DND-41 (cell line): ENCODE measurements around the gene PCNX1.

Source experiments
- ATAC-seq: fragments of 200-7000 bp; cut with Tn5 transposase; 3 replicates; pipeline ENCODE4 v1.9.1; 2021; ENCODE audit warnings: low read depth; ENCODE audit not compliant: insufficient read depth
- DNase-seq: peaks from one replicate; pipeline ENCODE4 v3.0.0-alpha.2; 2020
- H2AFZ ChIP-seq: 2 replicates; pipeline ENCODE4 v1.6.0; 2012; ENCODE audit warnings: low read depth, low read length
- H3K27ac ChIP-seq: 2 replicates; pipeline ENCODE4 v1.5.1; 2012; ENCODE audit warnings: low read length, inconsistent platforms
- H3K27me3 ChIP-seq: fragments of 200-600 bp; sonication (generic); 2 replicates; pipeline ENCODE4 v1.6.0; 2012; ENCODE audit warnings: low read length, mild to moderate bottlenecking, inconsistent platforms; ENCODE audit not compliant: insufficient read depth, poor library complexity
- H3K36me3 ChIP-seq: 2 replicates; pipeline ENCODE4 v1.5.1; 2012; ENCODE audit warnings: low read length, inconsistent platforms; ENCODE audit not compliant: insufficient read depth
- H3K4me1 ChIP-seq: 2 replicates; pipeline ENCODE4 v1.5.1; 2012; ENCODE audit warnings: mild to moderate bottlenecking, low read length; ENCODE audit not compliant: insufficient read depth
- H3K4me2 ChIP-seq: 2 replicates; pipeline ENCODE4 v1.6.0; 2012; ENCODE audit warnings: mild to moderate bottlenecking, moderate library complexity, low read length, inconsistent platforms; ENCODE audit not compliant: insufficient read depth
- H3K4me3 ChIP-seq, 2 experiments: fragments of 200-600 bp in 1 of 2; shearing (Covaris generic) in 1 of 2; 2 replicates each; pipeline ENCODE4 v1.5.1; 2012 to 2016; ENCODE audit warnings: inconsistent platforms in 2 of 2, low read length in 2 of 2, mild to moderate bottlenecking in 2 of 2, low read depth in 1 of 2, moderate library complexity in 1 of 2
- H3K79me2 ChIP-seq: 2 replicates; pipeline ENCODE4 v1.6.0; 2012; ENCODE audit warnings: low read length, inconsistent platforms; ENCODE audit not compliant: insufficient read depth
- H3K9ac ChIP-seq: 2 replicates; pipeline ENCODE4 v1.6.0; 2012; ENCODE audit warnings: low read depth, mild to moderate bottlenecking, inconsistent platforms, low read length, moderate library complexity
- H3K9me3 ChIP-seq: 2 replicates; pipeline ENCODE4 v1.5.1; 2012; ENCODE audit warnings: low read length, moderate library complexity, mild to moderate bottlenecking, inconsistent platforms; ENCODE audit not compliant: insufficient read depth, severe bottlenecking
- H4K20me1 ChIP-seq: 2 replicates; pipeline ENCODE4 v1.6.0; 2012; ENCODE audit warnings: low read length; ENCODE audit not compliant: insufficient read depth
- EZH2 ChIP-seq: IDR thresholded peaks from 3 replicates; pipeline ENCODE4 v1.6.1; 2012; ENCODE audit warnings: borderline replicate concordance, low read depth, mild to moderate bottlenecking, moderate library complexity, low read length, inconsistent platforms; ENCODE audit not compliant: severe bottlenecking
- TF ChIP-seq, protein P1 (sequence below): IDR thresholded peaks from 2 replicates; pipeline ENCODE4 v1.5.1; 2012; ENCODE audit warnings: borderline replicate concordance, low read length, moderate library complexity, mild to moderate bottlenecking; ENCODE audit not compliant: poor library complexity, severe bottlenecking; ENCODE audit errors: extremely low read depth

PCNX1 gene

GRCh38 chr14:71000091-71000490 lies 92.8 kb downstream of the PCNX1 start:
- Histone ChIP-seq H2AFZ (no peak overlapping the region), H3K27ac (no peak overlapping the region), H3K36me3 (peaks cover 14% of the 10 kb centered on the region; the same call in 1 of the 2 replicates), H3K9me3 (no peaks in the 10 kb centered on the region), H3K9ac (no peak overlapping the region), H3K4me1 (peaks cover 31% of the 10 kb centered on the region), H3K4me2 (peak overlapping the region; percentile 38; the same call in 1 of the 2 replicates), H3K79me2 (peaks cover 3% of the 10 kb centered on the region; the same call in 1 of the 2 replicates), H3K4me3 (no peak overlapping the region), H4K20me1 (no peaks in the 10 kb centered on the region), H3K27me3 (no peaks in the 10 kb centered on the region)
- TF ChIP-seq, protein P1, sequence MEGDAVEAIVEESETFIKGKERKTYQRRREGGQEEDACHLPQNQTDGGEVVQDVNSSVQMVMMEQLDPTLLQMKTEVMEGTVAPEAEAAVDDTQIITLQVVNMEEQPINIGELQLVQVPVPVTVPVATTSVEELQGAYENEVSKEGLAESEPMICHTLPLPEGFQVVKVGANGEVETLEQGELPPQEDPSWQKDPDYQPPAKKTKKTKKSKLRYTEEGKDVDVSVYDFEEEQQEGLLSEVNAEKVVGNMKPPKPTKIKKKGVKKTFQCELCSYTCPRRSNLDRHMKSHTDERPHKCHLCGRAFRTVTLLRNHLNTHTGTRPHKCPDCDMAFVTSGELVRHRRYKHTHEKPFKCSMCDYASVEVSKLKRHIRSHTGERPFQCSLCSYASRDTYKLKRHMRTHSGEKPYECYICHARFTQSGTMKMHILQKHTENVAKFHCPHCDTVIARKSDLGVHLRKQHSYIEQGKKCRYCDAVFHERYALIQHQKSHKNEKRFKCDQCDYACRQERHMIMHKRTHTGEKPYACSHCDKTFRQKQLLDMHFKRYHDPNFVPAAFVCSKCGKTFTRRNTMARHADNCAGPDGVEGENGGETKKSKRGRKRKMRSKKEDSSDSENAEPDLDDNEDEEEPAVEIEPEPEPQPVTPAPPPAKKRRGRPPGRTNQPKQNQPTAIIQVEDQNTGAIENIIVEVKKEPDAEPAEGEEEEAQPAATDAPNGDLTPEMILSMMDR, result no peak
- TF ChIP-seq EZH2, result no peak
- DNase-seq, result no peak
- no peak for ATAC-seq

GRCh38 chr14:71001742-71002141 lies 94.5 kb downstream of the PCNX1 start:
- no peak overlapping the region for H3K9ac ChIP-seq
- H3K79me2 ChIP-seq, result peaks cover 3% of the 10 kb centered on the region; the same call in 1 of the 2 replicates
- no peak overlapping the region for H3K4me2 ChIP-seq
- H3K4me3 ChIP-seq, result no peak overlapping the region
- peaks cover 31% of the 10 kb centered on the region for H3K4me1 ChIP-seq
- ATAC-seq, result no peak
- no peaks in the 10 kb centered on the region for H3K9me3 ChIP-seq
- H2AFZ ChIP-seq, result no peak overlapping the region
- H3K36me3 ChIP-seq, result peaks cover 9% of the 10 kb centered on the region; the same call in 1 of the 2 replicates
- no peaks in the 10 kb centered on the region for H3K27me3 ChIP-seq
- no peak overlapping the region for H3K27ac ChIP-seq
- H4K20me1 ChIP-seq, result no peaks in the 10 kb centered on the region
- no peak for DNase-seq
- TF ChIP-seq, protein P1, result no peak
- no peak for TF ChIP-seq EZH2

GRCh38 chr14:71003156-71003555 lies 95.9 kb downstream of the PCNX1 start:
- H3K4me1 ChIP-seq, result peaks cover 22% of the 10 kb centered on the region
- ATAC-seq, result no peak
- no peaks in the 10 kb centered on the region for H3K9me3 ChIP-seq

More at GRCh38 chr14:71003156-71003555, 95.9 kb downstream of the PCNX1 start:
- peaks cover 9% of the 10 kb centered on the region; the same call in 1 of the 2 replicates for H3K36me3 ChIP-seq
- H3K27ac ChIP-seq, result no peak overlapping the region
- H3K79me2 ChIP-seq, result peaks cover 3% of the 10 kb centered on the region; the same call in 1 of the 2 replicates
- H2AFZ ChIP-seq, result no peak overlapping the region
- TF ChIP-seq, protein P1, result no peak
- TF ChIP-seq EZH2, result no peak
- H3K27me3 ChIP-seq, result no peaks in the 10 kb centered on the region
- H3K4me3 ChIP-seq, result no peak overlapping the region
- DNase-seq, result no peak
- no peak overlapping the region for H3K9ac ChIP-seq
- H3K4me2 ChIP-seq, result no peak overlapping the region
- no peaks in the 10 kb centered on the region for H4K20me1 ChIP-seq
